B cell (primary cell): ENCODE measurements around the gene PABPC3. TPM values are rescaled to one million over a fixed set of nuclear protein-coding genes. Genes with fewer than 3 reads are reported as not detected.

Source experiments
- ATAC-seq: fragments of 200-7000 bp; cut with Tn5 transposase; one replicate; pipeline ENCODE4 v1.10.0; 2021; ENCODE audit warnings: low read depth, mild to moderate bottlenecking, moderate number of reproducible peaks, moderate library complexity
- CTCF ChIA-PET: fragments of 350-600 bp; sonication (Branson Sonifier 250); formaldehyde crosslinking; loops from one replicate; lab custom pipeline; 2021; ENCODE audit warnings: antibody characterized with exemption, inconsistent platforms; lab: Charles Lee
- POLR2A ChIA-PET: fragments of 350-600 bp; sonication (Branson Sonifier 250); formaldehyde crosslinking; loops from one replicate; lab custom pipeline; 2021; ENCODE audit warnings: antibody characterized with exemption; lab: Charles Lee
- DNase-seq: peaks from one replicate; pipeline ENCODE4 v3.0.0; 2013
- H2AFZ ChIP-seq: 2 replicates; pipeline ENCODE4 v1.6.1; 2012; ENCODE audit warnings: mild to moderate bottlenecking, low read depth, low read length; ENCODE audit not compliant: insufficient read depth, poor library complexity, severe bottlenecking
- H3K27ac ChIP-seq, 2 donors: 1 replicate in 1 of 2; 2 replicates in 1 of 2; pipeline ENCODE4 v1.5.1; 2012 to 2013; ENCODE audit warnings: low read length in 2 of 2, mild to moderate bottlenecking in 2 of 2, moderate library complexity in 1 of 2
- H3K27me3 ChIP-seq, 4 experiments: fragments of 200-600 bp in 1 of 4; sonication (generic) in 1 of 4; replicated peaks in 1 of 4; 1 replicate in 2 of 4; 2 replicates in 2 of 4; pipeline versions ENCODE4 v1.6.1 to v1.7.0; 2013 to 2016; ENCODE audit warnings: low read length in 3 of 4, mild to moderate bottlenecking in 2 of 4, mixed read lengths in 1 of 4, moderate library complexity in 1 of 4; ENCODE audit not compliant: insufficient read depth in 4 of 4, control insufficient read depth in 3 of 4; ENCODE audit errors: control extremely low read depth in 1 of 4
- H3K36me3 ChIP-seq, 2 experiments: replicated peaks in 1 of 2; 1 replicate in 1 of 2; 2 replicates in 1 of 2; pipeline versions ENCODE4 v1.6.1 to v1.7.1; 2013; ENCODE audit warnings: low read length in 1 of 2; ENCODE audit not compliant: insufficient read depth in 2 of 2, control insufficient read depth in 1 of 2; ENCODE audit errors: control extremely low read depth in 1 of 2, extremely low read depth in 1 of 2
- H3K4me1 ChIP-seq, 2 donors: fragments of 200-600 bp in 1 of 2; sonication (generic) in 1 of 2; 1 replicate in 1 of 2; 2 replicates in 1 of 2; pipeline versions ENCODE4 v1.5.1 to v1.6.1; 2013 to 2017; ENCODE audit warnings: low read length in 2 of 2; ENCODE audit not compliant: control insufficient read depth in 2 of 2, insufficient read depth in 2 of 2
- H3K4me2 ChIP-seq: replicated peaks from 2 replicates; pipeline ENCODE3; 2012; ENCODE audit warnings: mild to moderate bottlenecking, low read depth, low read length; ENCODE audit not compliant: poor library complexity, severe bottlenecking
- H3K4me3 ChIP-seq, 5 experiments: fragments of 200-600 bp in 1 of 5; sonication (generic) in 1 of 5; 1 replicate in 3 of 5; 2 replicates in 2 of 5; pipeline versions ENCODE4 v1.5.1 to v1.7.0; 2011 to 2016; ENCODE audit warnings: low read length in 4 of 5, mild to moderate bottlenecking in 4 of 5, low read depth in 2 of 5, control low read depth in 1 of 5, moderate library complexity in 1 of 5; ENCODE audit not compliant: insufficient read depth in 1 of 5; ENCODE audit errors: control extremely low read depth in 1 of 5, extremely low read depth in 1 of 5
- H3K79me2 ChIP-seq: fragments of 200-600 bp; sonication (generic); one replicate; pipeline ENCODE4 v1.6.0; 2016; ENCODE audit warnings: low read length; ENCODE audit not compliant: control insufficient read depth, insufficient read depth
- H3K9ac ChIP-seq: fragments of 200-600 bp; sonication (generic); 2 replicates; pipeline ENCODE4 v1.6.1; 2017; ENCODE audit warnings: mild to moderate bottlenecking, low read length, moderate library complexity
- H3K9me3 ChIP-seq, 3 donors: one replicate each; pipeline versions ENCODE4 v1.6.1 to v1.7.1; 2013; ENCODE audit warnings: low read length in 2 of 3; ENCODE audit not compliant: control insufficient read depth in 2 of 3, insufficient read depth in 1 of 3; ENCODE audit errors: control extremely low read depth in 1 of 3
- H4K20me1 ChIP-seq: 2 replicates; pipeline ENCODE4 v1.6.0; 2012; ENCODE audit warnings: mild to moderate bottlenecking, low read length; ENCODE audit not compliant: insufficient read depth, control insufficient read depth, poor library complexity, severe bottlenecking
- H3K27ac Mint-ChIP-seq: one replicate; pipeline ENCODE4 v1.8.0; 2021; ENCODE audit warnings: mixed read lengths
- H3K27me3 Mint-ChIP-seq: one replicate; pipeline ENCODE4 v1.8.0; 2021; ENCODE audit warnings: mixed read lengths
- H3K4me1 Mint-ChIP-seq: one replicate; pipeline ENCODE4 v1.8.0; 2021; ENCODE audit warnings: mixed read lengths
- H3K4me3 Mint-ChIP-seq: one replicate; pipeline ENCODE4 v1.8.0; 2021; ENCODE audit warnings: mixed read lengths
- H3K9me3 Mint-ChIP-seq: one replicate; pipeline ENCODE4 v1.8.0; 2022; ENCODE audit warnings: mixed read lengths; ENCODE audit not compliant: insufficient read depth
- EZH2 ChIP-seq: IDR thresholded peaks from 2 replicates; pipeline ENCODE4 v1.6.1; 2012; ENCODE audit warnings: borderline replicate concordance, low read depth, mild to moderate bottlenecking, moderate library complexity, low read length; ENCODE audit not compliant: insufficient read depth, poor library complexity, severe bottlenecking
- WGBS: methylation state at CpG from one replicate; pipeline ENCODE4 v1.1.5; 2013; ENCODE audit warnings: missing lambda C conversion rate; ENCODE audit not compliant: insufficient coverage; 5-methylcytosine and 5-hydroxymethylcytosine counted together
- intact Hi-C: fragments of 100-400 bp; cut with micrococcal nuclease; formaldehyde crosslinking; loops from one replicate; pipeline ENCODE4 v1.10.0; 2022
- polyA plus RNA-seq: library from polyadenylated mRNA; depleted of rRNA; stranded (reverse); fragments of >200 nt; gene quantifications from 2 replicates; pipeline ENCODE4 v1.2.3, GENCODE V29; 2012
- total RNA-seq, 2 donors: library from RNA; stranded (reverse); fragments of 120-200 nt in 1 of 2; gene quantifications; 1 replicate in 1 of 2; 2 replicates in 1 of 2; pipeline versions ENCODE4 v1.2.3 to v1.2.4, GENCODE V29; 2013 to 2022
- TF ChIP-seq, protein P1 (sequence below): fragments of 200-600 bp; IDR thresholded peaks from one replicate; pipeline ENCODE4 v1.8.0; 2022; ENCODE audit warnings: antibody characterized with exemption, mild to moderate bottlenecking

Gene PABPC3
- total and polyA plus RNA-seq, 2 donors (not counting 1 experiment from before 2014, with no cell fraction given) = 0.06 to 0.10 TPM

DNA sequence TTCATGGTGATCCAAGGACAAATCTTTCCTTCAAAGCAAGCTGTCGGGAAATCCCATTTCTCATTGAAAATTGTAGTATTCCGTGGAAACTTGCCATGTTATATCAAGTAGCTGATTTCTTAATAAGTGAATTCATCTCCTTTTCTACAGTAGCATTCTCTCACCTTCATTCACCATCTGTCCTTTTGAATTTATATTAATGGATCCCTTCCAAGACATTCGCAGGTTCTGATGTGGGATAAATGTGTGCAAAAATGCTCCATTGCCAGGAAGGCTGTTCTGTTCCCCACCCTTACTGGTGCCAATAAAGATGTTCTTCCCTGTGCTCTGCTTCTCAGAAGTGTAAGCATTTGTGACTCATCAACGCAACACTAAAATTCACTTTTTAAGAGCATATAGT, 40.0 kb downstream of the PABPC3 start:
- H3K4me1 Mint-ChIP-seq = no peaks in the 10 kb centered on the region
- no peaks in the 10 kb centered on the region for H3K9me3 Mint-ChIP-seq
- peaks cover 35% of the 10 kb centered on the region for H3K27me3 Mint-ChIP-seq
- Histone ChIP-seq H3K27ac (no peak overlapping the region), H3K9me3 (no peaks in the 10 kb centered on the region), H2AFZ (no peak overlapping the region), H4K20me1 (no peaks in the 10 kb centered on the region), H3K4me2 (no peak overlapping the region), H3K27me3 (peaks cover 0 to 14% (median 4%) of the 10 kb centered on the region in 4 experiments), H3K36me3 (no peaks in the 10 kb centered on the region), H3K9ac (no peak overlapping the region), H3K79me2 (no peaks in the 10 kb centered on the region), H3K4me1 (no peaks in the 10 kb centered on the region), H3K4me3 (no peak overlapping the region)
- DNase-seq (no peak), ATAC-seq (no peak)
- TF ChIP-seq EZH2 = no peak
- TF ChIP-seq, protein P1, sequence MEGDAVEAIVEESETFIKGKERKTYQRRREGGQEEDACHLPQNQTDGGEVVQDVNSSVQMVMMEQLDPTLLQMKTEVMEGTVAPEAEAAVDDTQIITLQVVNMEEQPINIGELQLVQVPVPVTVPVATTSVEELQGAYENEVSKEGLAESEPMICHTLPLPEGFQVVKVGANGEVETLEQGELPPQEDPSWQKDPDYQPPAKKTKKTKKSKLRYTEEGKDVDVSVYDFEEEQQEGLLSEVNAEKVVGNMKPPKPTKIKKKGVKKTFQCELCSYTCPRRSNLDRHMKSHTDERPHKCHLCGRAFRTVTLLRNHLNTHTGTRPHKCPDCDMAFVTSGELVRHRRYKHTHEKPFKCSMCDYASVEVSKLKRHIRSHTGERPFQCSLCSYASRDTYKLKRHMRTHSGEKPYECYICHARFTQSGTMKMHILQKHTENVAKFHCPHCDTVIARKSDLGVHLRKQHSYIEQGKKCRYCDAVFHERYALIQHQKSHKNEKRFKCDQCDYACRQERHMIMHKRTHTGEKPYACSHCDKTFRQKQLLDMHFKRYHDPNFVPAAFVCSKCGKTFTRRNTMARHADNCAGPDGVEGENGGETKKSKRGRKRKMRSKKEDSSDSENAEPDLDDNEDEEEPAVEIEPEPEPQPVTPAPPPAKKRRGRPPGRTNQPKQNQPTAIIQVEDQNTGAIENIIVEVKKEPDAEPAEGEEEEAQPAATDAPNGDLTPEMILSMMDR = no peak
- H3K27ac Mint-ChIP-seq = no peak overlapping the region
- no peak overlapping the region for H3K4me3 Mint-ChIP-seq
- 80% methylated on average over 1 of the region's 4 CpGs for WGBS
- ChIA-PET CTCF (no interaction called here), POLR2A (interaction anchor here (0.7 kb wide), 1 partner anchor 438 kb away, joined by 3 read pairs; no protein-coding TSS in a partner anchor)
- intact Hi-C loops = no loop called here

DNA sequence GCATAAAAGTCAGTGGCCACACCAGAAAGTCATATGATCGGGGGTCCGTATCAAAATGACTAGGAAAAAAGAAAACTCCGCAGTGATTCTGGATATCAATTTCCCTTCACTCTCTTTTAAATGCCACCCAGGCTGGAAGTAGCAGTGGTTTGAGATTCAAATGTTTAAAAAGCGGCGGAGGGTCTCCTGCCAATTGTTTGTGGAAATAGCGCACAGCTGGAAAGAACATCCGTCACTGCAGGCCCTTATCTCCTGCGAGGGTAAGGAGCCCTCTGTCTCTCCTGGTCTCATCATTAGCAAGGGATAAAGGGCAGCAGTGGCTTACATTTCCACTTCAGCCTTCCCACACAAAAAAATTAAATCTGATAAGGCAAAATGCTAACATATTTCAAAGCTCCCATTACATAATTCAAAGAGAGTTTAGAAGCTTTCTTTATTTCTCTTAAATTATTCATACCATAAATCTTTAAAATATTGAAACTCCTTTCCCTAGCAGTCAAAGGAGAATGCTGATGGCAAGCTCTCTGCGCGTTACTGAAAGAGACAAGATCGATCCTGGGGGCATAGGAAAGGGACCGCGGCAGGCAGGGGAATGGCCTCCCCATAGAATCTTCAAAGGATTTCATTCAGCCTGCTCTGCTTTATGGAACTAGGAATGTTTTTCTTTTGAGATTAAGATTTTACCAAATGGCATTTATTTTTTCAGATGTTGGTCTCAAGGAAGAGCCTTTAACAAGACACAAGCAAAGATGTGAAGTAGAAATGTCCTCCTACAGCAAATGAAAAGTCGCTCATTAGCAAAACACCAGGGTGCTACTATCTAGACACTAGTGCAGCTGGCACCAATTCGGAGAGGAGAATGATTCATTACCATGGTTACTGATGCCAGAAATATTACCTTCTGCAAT, 41.2 kb downstream of the PABPC3 start:
- no peak overlapping the region for H3K27ac ChIP-seq
- DNase-seq (no peak), ATAC-seq (no peak)
- H4K20me1 ChIP-seq = no peaks in the 10 kb centered on the region
- 44% methylated on average over 5 of the region's 15 CpGs for WGBS
- no peak overlapping the region for H2AFZ ChIP-seq
- peaks cover 0 to 17% (median 4%) of the 10 kb centered on the region in 4 experiments for H3K27me3 ChIP-seq
- TF ChIP-seq, protein P1 = no peak
- TF ChIP-seq EZH2 = no peak
- no peak overlapping the region for H3K9ac ChIP-seq
- no peaks in the 10 kb centered on the region for H3K79me2 ChIP-seq
- no peak overlapping the region for H3K4me2 ChIP-seq
- H3K4me1 Mint-ChIP-seq = no peaks in the 10 kb centered on the region
- ChIA-PET CTCF (no interaction called here), POLR2A (no interaction called here)
- intact Hi-C loops = no loop called here
- no peaks in the 10 kb centered on the region for H3K4me1 ChIP-seq
- H3K9me3 ChIP-seq = no peaks in the 10 kb centered on the region
- no peak overlapping the region for H3K27ac Mint-ChIP-seq
- H3K27me3 Mint-ChIP-seq = peaks cover 45% of the 10 kb centered on the region
- H3K4me3 Mint-ChIP-seq = no peak overlapping the region
- no peak overlapping the region for H3K4me3 ChIP-seq
- no peaks in the 10 kb centered on the region for H3K9me3 Mint-ChIP-seq
- no peaks in the 10 kb centered on the region for H3K36me3 ChIP-seq
